ENCODE measurements around the gene NKX3-2. TPM values are rescaled to one million over a fixed set of nuclear protein-coding genes. Genes with fewer than 3 reads are reported as not detected.

NKX3-2 gene
- total and polyA plus RNA-seq, 2 of the 8 experiments (the other 6 are each of a cell fraction or from before 2014, with no cell fraction given): 0.13 TPM; not detected in 1

DNA sequence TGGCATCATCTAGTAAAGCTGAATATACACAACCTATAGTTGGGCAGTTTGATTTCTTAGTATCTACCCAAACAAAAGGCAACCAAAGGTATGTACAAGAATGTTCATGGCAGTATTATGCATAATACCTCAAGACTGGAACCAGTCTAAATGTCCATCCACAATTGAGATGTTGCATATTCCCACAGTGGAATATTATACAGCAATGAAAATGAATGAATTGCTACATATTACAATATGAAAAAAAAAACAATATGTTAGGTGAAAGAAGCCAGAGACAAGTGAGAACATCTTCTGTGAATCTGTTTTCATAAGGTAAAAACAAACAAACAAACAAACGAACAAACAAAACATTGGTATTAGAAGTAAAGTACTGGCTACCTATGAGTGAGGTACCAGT is 48.6 kb downstream of the NKX3-2 start (continued):
- TF ChIP-seq, protein P1, sequence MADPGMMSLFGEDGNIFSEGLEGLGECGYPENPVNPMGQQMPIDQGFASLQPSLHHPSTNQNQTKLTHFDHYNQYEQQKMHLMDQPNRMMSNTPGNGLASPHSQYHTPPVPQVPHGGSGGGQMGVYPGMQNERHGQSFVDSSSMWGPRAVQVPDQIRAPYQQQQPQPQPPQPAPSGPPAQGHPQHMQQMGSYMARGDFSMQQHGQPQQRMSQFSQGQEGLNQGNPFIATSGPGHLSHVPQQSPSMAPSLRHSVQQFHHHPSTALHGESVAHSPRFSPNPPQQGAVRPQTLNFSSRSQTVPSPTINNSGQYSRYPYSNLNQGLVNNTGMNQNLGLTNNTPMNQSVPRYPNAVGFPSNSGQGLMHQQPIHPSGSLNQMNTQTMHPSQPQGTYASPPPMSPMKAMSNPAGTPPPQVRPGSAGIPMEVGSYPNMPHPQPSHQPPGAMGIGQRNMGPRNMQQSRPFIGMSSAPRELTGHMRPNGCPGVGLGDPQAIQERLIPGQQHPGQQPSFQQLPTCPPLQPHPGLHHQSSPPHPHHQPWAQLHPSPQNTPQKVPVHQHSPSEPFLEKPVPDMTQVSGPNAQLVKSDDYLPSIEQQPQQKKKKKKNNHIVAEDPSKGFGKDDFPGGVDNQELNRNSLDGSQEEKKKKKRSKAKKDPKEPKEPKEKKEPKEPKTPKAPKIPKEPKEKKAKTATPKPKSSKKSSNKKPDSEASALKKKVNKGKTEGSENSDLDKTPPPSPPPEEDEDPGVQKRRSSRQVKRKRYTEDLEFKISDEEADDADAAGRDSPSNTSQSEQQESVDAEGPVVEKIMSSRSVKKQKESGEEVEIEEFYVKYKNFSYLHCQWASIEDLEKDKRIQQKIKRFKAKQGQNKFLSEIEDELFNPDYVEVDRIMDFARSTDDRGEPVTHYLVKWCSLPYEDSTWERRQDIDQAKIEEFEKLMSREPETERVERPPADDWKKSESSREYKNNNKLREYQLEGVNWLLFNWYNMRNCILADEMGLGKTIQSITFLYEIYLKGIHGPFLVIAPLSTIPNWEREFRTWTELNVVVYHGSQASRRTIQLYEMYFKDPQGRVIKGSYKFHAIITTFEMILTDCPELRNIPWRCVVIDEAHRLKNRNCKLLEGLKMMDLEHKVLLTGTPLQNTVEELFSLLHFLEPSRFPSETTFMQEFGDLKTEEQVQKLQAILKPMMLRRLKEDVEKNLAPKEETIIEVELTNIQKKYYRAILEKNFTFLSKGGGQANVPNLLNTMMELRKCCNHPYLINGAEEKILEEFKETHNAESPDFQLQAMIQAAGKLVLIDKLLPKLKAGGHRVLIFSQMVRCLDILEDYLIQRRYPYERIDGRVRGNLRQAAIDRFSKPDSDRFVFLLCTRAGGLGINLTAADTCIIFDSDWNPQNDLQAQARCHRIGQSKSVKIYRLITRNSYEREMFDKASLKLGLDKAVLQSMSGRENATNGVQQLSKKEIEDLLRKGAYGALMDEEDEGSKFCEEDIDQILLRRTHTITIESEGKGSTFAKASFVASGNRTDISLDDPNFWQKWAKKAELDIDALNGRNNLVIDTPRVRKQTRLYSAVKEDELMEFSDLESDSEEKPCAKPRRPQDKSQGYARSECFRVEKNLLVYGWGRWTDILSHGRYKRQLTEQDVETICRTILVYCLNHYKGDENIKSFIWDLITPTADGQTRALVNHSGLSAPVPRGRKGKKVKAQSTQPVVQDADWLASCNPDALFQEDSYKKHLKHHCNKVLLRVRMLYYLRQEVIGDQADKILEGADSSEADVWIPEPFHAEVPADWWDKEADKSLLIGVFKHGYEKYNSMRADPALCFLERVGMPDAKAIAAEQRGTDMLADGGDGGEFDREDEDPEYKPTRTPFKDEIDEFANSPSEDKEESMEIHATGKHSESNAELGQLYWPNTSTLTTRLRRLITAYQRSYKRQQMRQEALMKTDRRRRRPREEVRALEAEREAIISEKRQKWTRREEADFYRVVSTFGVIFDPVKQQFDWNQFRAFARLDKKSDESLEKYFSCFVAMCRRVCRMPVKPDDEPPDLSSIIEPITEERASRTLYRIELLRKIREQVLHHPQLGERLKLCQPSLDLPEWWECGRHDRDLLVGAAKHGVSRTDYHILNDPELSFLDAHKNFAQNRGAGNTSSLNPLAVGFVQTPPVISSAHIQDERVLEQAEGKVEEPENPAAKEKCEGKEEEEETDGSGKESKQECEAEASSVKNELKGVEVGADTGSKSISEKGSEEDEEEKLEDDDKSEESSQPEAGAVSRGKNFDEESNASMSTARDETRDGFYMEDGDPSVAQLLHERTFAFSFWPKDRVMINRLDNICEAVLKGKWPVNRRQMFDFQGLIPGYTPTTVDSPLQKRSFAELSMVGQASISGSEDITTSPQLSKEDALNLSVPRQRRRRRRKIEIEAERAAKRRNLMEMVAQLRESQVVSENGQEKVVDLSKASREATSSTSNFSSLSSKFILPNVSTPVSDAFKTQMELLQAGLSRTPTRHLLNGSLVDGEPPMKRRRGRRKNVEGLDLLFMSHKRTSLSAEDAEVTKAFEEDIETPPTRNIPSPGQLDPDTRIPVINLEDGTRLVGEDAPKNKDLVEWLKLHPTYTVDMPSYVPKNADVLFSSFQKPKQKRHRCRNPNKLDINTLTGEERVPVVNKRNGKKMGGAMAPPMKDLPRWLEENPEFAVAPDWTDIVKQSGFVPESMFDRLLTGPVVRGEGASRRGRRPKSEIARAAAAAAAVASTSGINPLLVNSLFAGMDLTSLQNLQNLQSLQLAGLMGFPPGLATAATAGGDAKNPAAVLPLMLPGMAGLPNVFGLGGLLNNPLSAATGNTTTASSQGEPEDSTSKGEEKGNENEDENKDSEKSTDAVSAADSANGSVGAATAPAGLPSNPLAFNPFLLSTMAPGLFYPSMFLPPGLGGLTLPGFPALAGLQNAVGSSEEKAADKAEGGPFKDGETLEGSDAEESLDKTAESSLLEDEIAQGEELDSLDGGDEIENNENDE (IDR thresholded peaks at IDR 0.05; ENCODE audit: insufficient replicate concordance, low read length): no peak
- TF ChIP-seq GTF2F1 (IDR thresholded peaks at IDR 0.05; ENCODE audit: borderline replicate concordance, low read depth, low read length) (no peak), YY1 (IDR thresholded peaks at IDR 0.05; ENCODE audit: low read depth, low read length) (no peak), BCL11A (IDR thresholded peaks at IDR 0.05; ENCODE audit: low read depth in 2 of 2, low read length in 2 of 2) (no peak), POLR2AphosphoS5 (IDR thresholded peaks at IDR 0.05; ENCODE audit: low read depth, low read length) (no peak), KDM5A (IDR thresholded peaks at IDR 0.05; ENCODE audit: low read length) (no peak)
- TF ChIP-seq, protein P2, sequence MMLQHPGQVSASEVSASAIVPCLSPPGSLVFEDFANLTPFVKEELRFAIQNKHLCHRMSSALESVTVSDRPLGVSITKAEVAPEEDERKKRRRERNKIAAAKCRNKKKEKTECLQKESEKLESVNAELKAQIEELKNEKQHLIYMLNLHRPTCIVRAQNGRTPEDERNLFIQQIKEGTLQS (IDR thresholded peaks at IDR 0.05; ENCODE audit: insufficient read depth, low read depth, low read length): no peak

Data from H1 (cell line).